Endothelial cell of umbilical vein (primary cell): ENCODE data around the gene NIN. TPM values are rescaled to one million over a fixed set of nuclear protein-coding genes. Genes with fewer than 3 reads are reported as not detected.

ENCODE experiments used
- BruUV-seq: library from RNA; stranded (reverse); fragments of 400-500 nt; replicated peaks from 2 replicates; lab custom pipeline; 2021; lab: Mats Ljungman, UMichigan
- CTCF ChIA-PET: fragments of 300-600, 350-600 bp; sonication (Branson Sonifier 250); formaldehyde crosslinking; loops from one replicate; lab custom pipeline; 2021; ENCODE audit warnings: antibody characterized with exemption, inconsistent platforms; lab: Charles Lee
- POLR2A ChIA-PET: fragments of 300-600, 350-600 bp; sonication (Branson Sonifier 250); formaldehyde crosslinking; loops from one replicate; lab custom pipeline; 2021; ENCODE audit warnings: antibody characterized with exemption, inconsistent platforms; lab: Charles Lee
- DNase-seq: peaks from one replicate; pipeline ENCODE4 v3.0.0-alpha.2; 2011; ENCODE audit warnings: low read depth, low spot score
- FAIRE-seq: peaks from 2 replicates; lab custom pipeline; 2011; peaks lifted over from hg19 to GRCh38; lab: Jason Lieb, UNC
- H2AFZ ChIP-seq: 2 replicates; pipeline ENCODE4 v1.6.0; 2012; ENCODE audit warnings: low read depth, low read length, control low read depth, inconsistent platforms
- H3K27ac ChIP-seq: 2 replicates; pipeline ENCODE4 v1.5.1; 2011; ENCODE audit warnings: low read depth, mild to moderate bottlenecking, control low read depth, low read length, moderate library complexity; ENCODE audit not compliant: insufficient read depth
- H3K27me3 ChIP-seq, 2 experiments: 2 replicates each; pipeline versions ENCODE4 v1.6.0 to v1.6.1; 2011; ENCODE audit warnings: low read length in 2 of 2, mixed read lengths in 1 of 2; ENCODE audit not compliant: control insufficient read depth in 2 of 2, insufficient read depth in 2 of 2
- H3K36me3 ChIP-seq, 2 experiments: 2 replicates in 1 of 2; 3 replicates in 1 of 2; pipeline ENCODE4 v1.5.1; 2011; ENCODE audit warnings: low read length in 2 of 2, mild to moderate bottlenecking in 1 of 2, moderate library complexity in 1 of 2; ENCODE audit not compliant: control insufficient read depth in 2 of 2, insufficient read depth in 2 of 2; ENCODE audit errors: extremely low read depth in 1 of 2
- H3K4me1 ChIP-seq: 3 replicates; pipeline ENCODE4 v1.5.1; 2011; ENCODE audit warnings: mild to moderate bottlenecking, low read length; ENCODE audit not compliant: control insufficient read depth, insufficient read depth; ENCODE audit errors: extremely low read depth
- H3K4me2 ChIP-seq: 2 replicates; pipeline ENCODE4 v1.6.1; 2011; ENCODE audit warnings: low read length, control low read depth, mixed read lengths; ENCODE audit not compliant: insufficient read depth
- H3K4me3 ChIP-seq, 3 experiments: fragments of 200-600 bp in 1 of 3; sonication (generic), shearing (Covaris generic) in 1 of 3; replicated peaks in 1 of 3; 2 replicates each; pipeline ENCODE4 v1.5.1; 2011 to 2016; ENCODE audit warnings: control low read depth in 3 of 3, low read length in 3 of 3, mild to moderate bottlenecking in 2 of 3, inconsistent platforms in 1 of 3, low read depth in 1 of 3, moderate library complexity in 1 of 3; ENCODE audit not compliant: insufficient read depth in 1 of 3
- H3K79me2 ChIP-seq: 2 replicates; pipeline ENCODE4 v1.6.0; 2012; ENCODE audit warnings: low read length, inconsistent platforms; ENCODE audit not compliant: control insufficient read depth, insufficient read depth
- H3K9ac ChIP-seq: replicated peaks from 2 replicates; pipeline ENCODE3; 2011; ENCODE audit warnings: low read length, control low read depth; ENCODE audit not compliant: insufficient read depth; ENCODE audit errors: extremely low read depth
- H3K9me1 ChIP-seq: replicated peaks from 3 replicates; pipeline ENCODE4 v1.6.0; 2011; ENCODE audit warnings: mild to moderate bottlenecking, low read length; ENCODE audit not compliant: control insufficient read depth, insufficient read depth; ENCODE audit errors: extremely low read depth
- H3K9me3 ChIP-seq: replicated peaks from 2 replicates; pipeline ENCODE4 v1.5.1; 2012; ENCODE audit warnings: low read length, inconsistent platforms; ENCODE audit not compliant: control insufficient read depth, insufficient read depth
- H4K20me1 ChIP-seq: replicated peaks from 2 replicates; pipeline ENCODE3; 2011; ENCODE audit warnings: mild to moderate bottlenecking, low read length; ENCODE audit not compliant: control insufficient read depth, insufficient read depth; ENCODE audit errors: extremely low read depth
- CTCF ChIP-seq, 2 donors: IDR thresholded peaks; 1 replicate in 1 of 2; 2 replicates in 1 of 2; pipeline ENCODE4 v1.5.1; 2011; ENCODE audit warnings: low read length in 2 of 2, mild to moderate bottlenecking in 2 of 2, moderate library complexity in 2 of 2, control low read depth in 1 of 2, inconsistent platforms in 1 of 2, low read depth in 1 of 2; ENCODE audit not compliant: insufficient read depth in 1 of 2; ENCODE audit errors: extremely low read depth in 1 of 2
- EZH2 ChIP-seq: IDR thresholded peaks from 2 replicates; pipeline ENCODE4 v1.6.1; 2012; ENCODE audit warnings: borderline replicate concordance, low read depth, mild to moderate bottlenecking, moderate library complexity, low read length, inconsistent platforms; ENCODE audit not compliant: severe bottlenecking
- FOS ChIP-seq: IDR thresholded peaks from 2 replicates; pipeline ENCODE4 v1.6.1; 2011; ENCODE audit warnings: mild to moderate bottlenecking, low read length, moderate library complexity, borderline replicate concordance; ENCODE audit not compliant: insufficient read depth
- GATA2 ChIP-seq: IDR thresholded peaks from 2 replicates; pipeline ENCODE4 v1.7.0; 2011; ENCODE audit warnings: low read depth, mild to moderate bottlenecking, moderate library complexity, mixed read lengths, low read length; ENCODE audit not compliant: insufficient read length, insufficient read depth
- JUN ChIP-seq: IDR thresholded peaks from 2 replicates; pipeline ENCODE4 v1.6.1; 2011; ENCODE audit warnings: borderline replicate concordance, low read depth; ENCODE audit not compliant: insufficient read length, insufficient read depth
- POLR2AphosphoS5 ChIP-seq: IDR thresholded peaks from 2 replicates; pipeline ENCODE4 v1.6.1; 2012; ENCODE audit warnings: low read depth, mild to moderate bottlenecking, control low read depth, low read length, moderate library complexity; ENCODE audit not compliant: insufficient read depth
- dilution Hi-C: fragments of 300-500 bp; cut with MboI; formaldehyde crosslinking; loops from one replicate; pipeline ENCODE4 v1.15.0; 2019; ENCODE audit warnings: low sequenced_read_pairs; ENCODE audit not compliant: extremely low pct_ligation_motif_present
- intact Hi-C: fragments of 100-400 bp; cut with micrococcal nuclease; formaldehyde crosslinking; loops from one replicate; pipeline ENCODE4 v1.10.0; 2022
- polyA plus RNA-seq, 4 experiments: library from polyadenylated mRNA; depleted of rRNA in 3 of 4; stranded (reverse) in 3 of 4; unstranded in 1 of 4; fragments of >200 nt; gene quantifications; 2 replicates each; pipeline versions ENCODE4 v1.2.1 to v1.2.3, GENCODE V29; 2011 to 2012; ENCODE audit warnings: missing spikeins in 1 of 4
- total RNA-seq: library from RNA; stranded (reverse); gene quantifications from 2 replicates; pipeline ENCODE4 v1.2.3, GENCODE V29; 2021

NIN gene
- total and polyA plus RNA-seq, 2 donors (not counting 3 experiments of a cell fraction or from before 2014, with no cell fraction given) = 7.1 to 76.3 TPM

GRCh38 chr14:50757702-50758101 is 73.3 kb downstream of the NIN start:
- Histone ChIP-seq H3K27me3 (no peaks in the 10 kb centered on the region), H4K20me1 (no peaks in the 10 kb centered on the region), H2AFZ (no peak overlapping the region), H3K27ac (no peak overlapping the region), H3K9ac (no peak overlapping the region), H3K9me3 (no peaks in the 10 kb centered on the region), H3K36me3 (peaks cover 14 to 24% of the 10 kb centered on the region in 2 experiments), H3K4me3 (no peak overlapping the region), H3K4me2 (no peak overlapping the region), H3K9me1 (no peaks in the 10 kb centered on the region), H3K4me1 (no peaks in the 10 kb centered on the region), H3K79me2 (no peaks in the 10 kb centered on the region)
- dilution Hi-C loops (no loop called here), intact Hi-C loops (no loop called here)
- FAIRE-seq (no peak), DNase-seq (no peak)
- POLR2A ChIA-PET = no interaction called here
- TF ChIP-seq JUN (no peak), EZH2 (no peak), CTCF (IDR thresholded peaks at IDR 0.05; ENCODE audit: extremely low read depth in 1 of 2, insufficient read depth in 1 of 2, low read depth in 1 of 2, low read length in 2 of 2) (no peak), POLR2AphosphoS5 (no peak), GATA2 (no peak), FOS (no peak)
- CTCF ChIA-PET = interaction anchor here (0.7 to 3.5 kb wide), 7 partner anchors 8 to 193 kb away, joined by 3 to 18 read pairs (median 9); no protein-coding TSS in a partner anchor
- no TSS peak for BruUV-seq
